ENCODE measurements around the gene SAP30. TPM values are rescaled to one million over a fixed set of nuclear protein-coding genes. Genes with fewer than 3 reads are reported as not detected.

The SAP30 gene
- total and polyA plus RNA-seq, 9 of the 15 experiments (the other 6 are each of a cell fraction or from before 2014, with no cell fraction given) = 5.9 to 51.1 (median 32.6) TPM

DNA sequence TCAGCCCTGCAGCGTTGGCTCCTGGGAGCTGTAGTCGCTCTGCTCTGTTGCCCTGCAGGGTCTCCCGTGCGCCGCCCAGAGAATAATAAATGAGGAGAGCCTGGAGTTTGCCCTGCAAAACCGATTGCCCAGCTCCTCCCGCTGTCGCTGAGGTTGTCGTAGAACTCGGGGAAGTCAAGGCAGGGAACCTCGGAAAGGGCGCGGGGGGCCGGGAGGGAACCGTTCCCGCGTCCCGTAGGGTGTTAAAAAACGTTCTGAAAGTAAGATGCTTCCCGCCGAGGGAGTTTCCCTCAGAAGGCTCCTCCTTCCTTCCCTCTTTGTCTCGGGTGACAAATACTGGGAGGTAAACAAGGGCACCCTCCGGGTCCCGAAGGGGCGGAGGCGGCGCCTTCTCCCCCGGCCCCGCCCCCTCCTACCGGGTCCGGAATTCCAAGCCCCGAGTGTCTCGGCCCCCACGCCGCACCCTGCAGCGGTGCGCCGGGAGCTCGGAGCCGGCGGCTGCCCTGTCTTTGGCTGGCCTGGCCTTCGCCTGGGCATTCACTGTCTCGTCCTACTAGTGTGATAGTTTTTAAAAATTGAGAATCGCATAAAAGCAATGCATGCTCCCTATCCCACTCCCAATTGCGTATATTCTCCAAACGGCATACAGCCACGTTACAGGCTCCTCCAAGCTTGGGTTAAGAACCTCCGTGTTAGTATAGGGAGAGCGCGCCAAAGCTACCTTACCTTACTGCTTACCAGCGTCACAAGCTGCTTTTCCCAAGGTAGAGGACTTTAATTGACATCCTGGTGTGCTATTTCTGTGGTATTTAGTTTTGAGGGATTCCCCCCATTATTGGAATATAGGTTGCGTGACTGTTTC lies 35.6 kb upstream of the SAP30 start (continued):
- TF ChIP-seq DDX20 (tag; IDR thresholded peaks at IDR 0.05; ENCODE audit: low read depth) (no peak), KLF13 (tag; IDR thresholded peaks at IDR 0.05; ENCODE audit: borderline replicate concordance, low read depth) (peak; percentile 88), DPF2 (IDR thresholded peaks at IDR 0.05) (no peak; the same call in 1 of the 2 replicates), CHAMP1 (IDR thresholded peaks at IDR 0.05) (peak; percentile 26; the same call in 1 of the 2 replicates), FOXP1 (CRISPR knock-in tag; IDR thresholded peaks at IDR 0.05) (peak; percentile 89), SMAD2 (IDR thresholded peaks at IDR 0.05; ENCODE audit: low read depth, low read length) (no peak), FOXK2 (conservative IDR thresholded peaks at IDR 0.05 in 1 of 2, IDR thresholded peaks at IDR 0.05 in 1 of 2; ENCODE audit: low read depth in 2 of 2) (peak; percentile 98 to 99), FOSL1 (tag; conservative IDR thresholded peaks at IDR 0.05) (no peak), KDM5B (IDR thresholded peaks at IDR 0.05; ENCODE audit: insufficient replicate concordance, low read depth, low read length) (peak; percentile 90), CREM (IDR thresholded peaks at IDR 0.05; ENCODE audit: low read depth) (peak; percentile 32; the same call in 1 of the 2 replicates), ZNF324 (CRISPR knock-in tag; IDR thresholded peaks at IDR 0.05) (no peak), SMARCE1 (IDR thresholded peaks at IDR 0.05) (peak; percentile 33; the same call in 1 of the 2 replicates), CEBPG (CRISPR knock-in tag; IDR thresholded peaks at IDR 0.05) (no peak; the same call in 1 of the 2 replicates), CEBPG (tag; conservative IDR thresholded peaks at IDR 0.05 in 1 of 2, IDR thresholded peaks at IDR 0.05 in 1 of 2) (no peak), ZKSCAN8 (CRISPR knock-in tag; IDR thresholded peaks at IDR 0.05) (no peak), NCOA6 (IDR thresholded peaks at IDR 0.05) (no peak), SOX6 (IDR thresholded peaks at IDR 0.05) (peak; percentile 61)
- TF ChIP-seq, protein P1, sequence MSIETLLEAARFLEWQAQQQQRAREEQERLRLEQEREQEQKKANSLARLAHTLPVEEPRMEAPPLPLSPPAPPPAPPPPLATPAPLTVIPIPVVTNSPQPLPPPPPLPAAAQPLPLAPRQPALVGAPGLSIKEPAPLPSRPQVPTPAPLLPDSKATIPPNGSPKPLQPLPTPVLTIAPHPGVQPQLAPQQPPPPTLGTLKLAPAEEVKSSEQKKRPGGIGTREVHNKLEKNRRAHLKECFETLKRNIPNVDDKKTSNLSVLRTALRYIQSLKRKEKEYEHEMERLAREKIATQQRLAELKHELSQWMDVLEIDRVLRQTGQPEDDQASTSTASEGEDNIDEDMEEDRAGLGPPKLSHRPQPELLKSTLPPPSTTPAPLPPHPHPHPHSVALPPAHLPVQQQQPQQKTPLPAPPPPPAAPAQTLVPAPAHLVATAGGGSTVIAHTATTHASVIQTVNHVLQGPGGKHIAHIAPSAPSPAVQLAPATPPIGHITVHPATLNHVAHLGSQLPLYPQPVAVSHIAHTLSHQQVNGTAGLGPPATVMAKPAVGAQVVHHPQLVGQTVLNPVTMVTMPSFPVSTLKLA (conservative IDR thresholded peaks at IDR 0.05) = peak in 1 of 2 experiments; percentile 85
- TF ChIP-seq, protein P2, sequence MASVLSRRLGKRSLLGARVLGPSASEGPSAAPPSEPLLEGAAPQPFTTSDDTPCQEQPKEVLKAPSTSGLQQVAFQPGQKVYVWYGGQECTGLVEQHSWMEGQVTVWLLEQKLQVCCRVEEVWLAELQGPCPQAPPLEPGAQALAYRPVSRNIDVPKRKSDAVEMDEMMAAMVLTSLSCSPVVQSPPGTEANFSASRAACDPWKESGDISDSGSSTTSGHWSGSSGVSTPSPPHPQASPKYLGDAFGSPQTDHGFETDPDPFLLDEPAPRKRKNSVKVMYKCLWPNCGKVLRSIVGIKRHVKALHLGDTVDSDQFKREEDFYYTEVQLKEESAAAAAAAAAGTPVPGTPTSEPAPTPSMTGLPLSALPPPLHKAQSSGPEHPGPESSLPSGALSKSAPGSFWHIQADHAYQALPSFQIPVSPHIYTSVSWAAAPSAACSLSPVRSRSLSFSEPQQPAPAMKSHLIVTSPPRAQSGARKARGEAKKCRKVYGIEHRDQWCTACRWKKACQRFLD (CRISPR knock-in tag; IDR thresholded peaks at IDR 0.05) = no peak
- TF ChIP-seq, protein P3, sequence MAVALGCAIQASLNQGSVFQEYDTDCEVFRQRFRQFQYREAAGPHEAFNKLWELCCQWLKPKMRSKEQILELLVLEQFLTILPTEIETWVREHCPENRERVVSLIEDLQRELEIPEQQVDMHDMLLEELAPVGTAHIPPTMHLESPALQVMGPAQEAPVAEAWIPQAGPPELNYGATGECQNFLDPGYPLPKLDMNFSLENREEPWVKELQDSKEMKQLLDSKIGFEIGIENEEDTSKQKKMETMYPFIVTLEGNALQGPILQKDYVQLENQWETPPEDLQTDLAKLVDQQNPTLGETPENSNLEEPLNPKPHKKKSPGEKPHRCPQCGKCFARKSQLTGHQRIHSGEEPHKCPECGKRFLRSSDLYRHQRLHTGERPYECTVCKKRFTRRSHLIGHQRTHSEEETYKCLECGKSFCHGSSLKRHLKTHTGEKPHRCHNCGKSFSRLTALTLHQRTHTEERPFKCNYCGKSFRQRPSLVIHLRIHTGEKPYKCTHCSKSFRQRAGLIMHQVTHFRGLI (CRISPR knock-in tag; IDR thresholded peaks at IDR 0.05) = no peak
